GM19395 (cell line): ENCODE results near the gene ADGRV1.
"Not testable (repeated sequence)": the region's sequence is repeated elsewhere in the genome, so short reads cannot be mapped to it uniquely, and the experiment has no call there.

ENCODE experiments used
- ATAC-seq: cut with Tn5 transposase; IDR thresholded peaks from one replicate; pipeline ENCODE4 v1.9.1; 2021; ENCODE audit warnings: mild to moderate bottlenecking, moderate library complexity; ENCODE audit not compliant: unreplicated experiment

ADGRV1 gene

GRCh38 chr5:90645024-90645610 lies 86.5 kb downstream of the ADGRV1 start:
- no peak for ATAC-seq

- ATAC-seq = no peak
Measured at GRCh38 chr5:90650767-90651166, 92.2 kb downstream of the ADGRV1 start.

GRCh38 chr5:90654215-90654614 lies 95.6 kb downstream of the ADGRV1 start:
- ATAC-seq = no peak

- no peak for ATAC-seq
Measured at GRCh38 chr5:90655423-90655822, 96.8 kb downstream of the ADGRV1 start.

GRCh38 chr5:90657030-90657429 lies 98.4 kb downstream of the ADGRV1 start:
- no peak for ATAC-seq

- no peak for ATAC-seq
Measured at GRCh38 chr5:90657788-90658187, 99.2 kb downstream of the ADGRV1 start.

GRCh38 chr5:90658620-90659019 lies 100.0 kb downstream of the ADGRV1 start:
- ATAC-seq = no peak

GRCh38 chr5:90668079-90668565 lies 109.5 kb downstream of the ADGRV1 start:
- ATAC-seq = not testable (repeated sequence)

GRCh38 chr5:90675222-90675621 lies 116.6 kb downstream of the ADGRV1 start:
- ATAC-seq = no peak

- ATAC-seq = no peak
Measured at GRCh38 chr5:90680921-90681563, 122.4 kb downstream of the ADGRV1 start.

GRCh38 chr5:90682278-90682677 lies 123.7 kb downstream of the ADGRV1 start:
- ATAC-seq = no peak

- no peak for ATAC-seq
Measured at GRCh38 chr5:90685425-90686022, 126.9 kb downstream of the ADGRV1 start.

- ATAC-seq = not testable (repeated sequence)
Measured at GRCh38 chr5:90686363-90686762, 127.8 kb downstream of the ADGRV1 start.

- ATAC-seq = not testable (repeated sequence)
Measured at GRCh38 chr5:90687458-90687857, 128.9 kb downstream of the ADGRV1 start.

GRCh38 chr5:90689064-90689463 lies 130.5 kb downstream of the ADGRV1 start:
- ATAC-seq = no peak

GRCh38 chr5:90690307-90690706 lies 131.7 kb downstream of the ADGRV1 start:
- ATAC-seq = no peak

GRCh38 chr5:90691533-90691932 lies 132.9 kb downstream of the ADGRV1 start:
- no peak for ATAC-seq

GRCh38 chr5:90696153-90696552 lies 137.6 kb downstream of the ADGRV1 start:
- no peak for ATAC-seq

GRCh38 chr5:90700299-90700698 lies 141.7 kb downstream of the ADGRV1 start:
- no peak for ATAC-seq

GRCh38 chr5:90703932-90704331 lies 145.3 kb downstream of the ADGRV1 start:
- no peak for ATAC-seq

GRCh38 chr5:90707698-90708097 lies 149.1 kb downstream of the ADGRV1 start:
- no peak for ATAC-seq
